GM12878 (cell line): ENCODE results near the gene PHKB. TPM values are rescaled to one million over a fixed set of nuclear protein-coding genes. Genes with fewer than 3 reads are reported as not detected.

Source experiments
- EZH2 ChIP-seq: IDR thresholded peaks from 2 replicates; pipeline ENCODE4 v1.6.1; 2012; ENCODE audit warnings: low read depth, mild to moderate bottlenecking, control low read depth, inconsistent platforms, low read length, borderline replicate concordance; ENCODE audit not compliant: control insufficient read depth
- HDGF ChIP-seq: fragments of 450-650 bp; IDR thresholded peaks from 2 replicates; pipeline ENCODE4 v1.6.1; 2016; ENCODE audit warnings: antibody characterized with exemption
- KLF5 ChIP-seq: fragments of 450-650 bp; IDR thresholded peaks from 2 replicates; pipeline ENCODE4 v1.6.1; 2014; ENCODE audit warnings: mild to moderate bottlenecking; ENCODE audit not compliant: partially characterized antibody
- LARP7 ChIP-seq: fragments of 450-650 bp; IDR thresholded peaks from 2 replicates; pipeline ENCODE4 v1.6.1; 2017; ENCODE audit warnings: mild to moderate bottlenecking
- NR2F1 ChIP-seq: fragments of 450-650 bp; conservative IDR thresholded peaks from 2 replicates; pipeline ENCODE4 v1.6.1; 2017; ENCODE audit warnings: mild to moderate bottlenecking
- PML ChIP-seq: IDR thresholded peaks from 2 replicates; pipeline ENCODE4 v1.6.1; 2012; ENCODE audit warnings: low read length, inconsistent platforms
- SMC3 ChIP-seq: IDR thresholded peaks from 2 replicates; pipeline ENCODE4 v1.6.1; 2011; ENCODE audit warnings: low read length, improper control_type of control experiment, borderline replicate concordance
- SRF ChIP-seq, 2 experiments: IDR thresholded peaks; 2 replicates each; pipeline ENCODE4 v1.6.1; 2011; ENCODE audit warnings: low read depth in 2 of 2, low read length in 2 of 2, mild to moderate bottlenecking in 1 of 2, moderate library complexity in 1 of 2
- TBL1XR1 ChIP-seq: IDR thresholded peaks from 2 replicates; pipeline ENCODE4 v1.6.1; 2012; ENCODE audit warnings: low read depth, low read length, improper control_type of control experiment
- TCF7 ChIP-seq: IDR thresholded peaks from 2 replicates; pipeline ENCODE4 v1.6.1; 2014; ENCODE audit warnings: antibody characterized with exemption, borderline replicate concordance
- YBX1 ChIP-seq: fragments of 450-650 bp; IDR thresholded peaks from 2 replicates; pipeline ENCODE4 v1.6.1; 2016; ENCODE audit warnings: antibody characterized with exemption
- polyA plus RNA-seq, 11 experiments: library from polyadenylated mRNA; depleted of rRNA in 4 of 11; unstranded in 6 of 11; stranded (reverse) in 5 of 11; fragments of >200 nt; fragmentation: Nextera tagmentation in 4 of 11; fragmentation: Illumina TruSeq in 1 of 11; extraction: Ambion mirVana in 4 of 11; extraction: Trizol in 1 of 11; gene quantifications; 1 replicate in 1 of 11; 2 replicates in 10 of 11; pipeline versions ENCODE4 v1.2.1 to v1.2.3, GENCODE V29; 2011 to 2016; ENCODE audit warnings: inconsistent platforms in 2 of 11, missing spikeins in 2 of 11, low read depth in 1 of 11
- total RNA-seq, 4 experiments: library from RNA; depleted of rRNA in 3 of 4; stranded (reverse); fragments of >200 nt in 3 of 4; fragmentation: Illumina TruSeq in 1 of 4; extraction: Trizol in 1 of 4; gene quantifications; 2 replicates each; pipeline versions ENCODE4 v1.2.1 to v1.2.3, GENCODE V29; 2013 to 2021
- TF ChIP-seq, protein P1 (sequence below): IDR thresholded peaks from 2 replicates; pipeline ENCODE4 v1.6.1; 2012; ENCODE audit warnings: low read length, inconsistent platforms
- TF ChIP-seq, protein P2 (sequence below): fragments of 450-650 bp; IDR thresholded peaks from 2 replicates; pipeline ENCODE4 v1.6.1; 2017; ENCODE audit warnings: mild to moderate bottlenecking, low read depth, inconsistent platforms; ENCODE audit not compliant: poor library complexity, severe bottlenecking
- TF ChIP-seq, protein P3 (sequence below): IDR thresholded peaks from 2 replicates; pipeline ENCODE4 v1.6.1; 2012; ENCODE audit warnings: improper control_type of control experiment, low read depth, low read length; ENCODE audit not compliant: insufficient replicate concordance
- TF ChIP-seq, protein P4 (sequence below): IDR thresholded peaks from 2 replicates; pipeline ENCODE4 v1.6.1; 2012; ENCODE audit warnings: low read depth, low read length, improper control_type of control experiment
- TF ChIP-seq, protein P5 (sequence below): IDR thresholded peaks from 2 replicates; pipeline ENCODE4 v1.6.1; 2011; ENCODE audit warnings: borderline replicate concordance, low read depth, mild to moderate bottlenecking, moderate library complexity, mixed read lengths, low read length; ENCODE audit not compliant: insufficient read depth; ENCODE audit errors: extremely low read length

PHKB gene
- total and polyA plus RNA-seq, 10 of the 15 experiments (the other 5 are each of a cell fraction or from before 2014, with no cell fraction given) = 14.2 to 65.6 (median 37.0) TPM

DNA sequence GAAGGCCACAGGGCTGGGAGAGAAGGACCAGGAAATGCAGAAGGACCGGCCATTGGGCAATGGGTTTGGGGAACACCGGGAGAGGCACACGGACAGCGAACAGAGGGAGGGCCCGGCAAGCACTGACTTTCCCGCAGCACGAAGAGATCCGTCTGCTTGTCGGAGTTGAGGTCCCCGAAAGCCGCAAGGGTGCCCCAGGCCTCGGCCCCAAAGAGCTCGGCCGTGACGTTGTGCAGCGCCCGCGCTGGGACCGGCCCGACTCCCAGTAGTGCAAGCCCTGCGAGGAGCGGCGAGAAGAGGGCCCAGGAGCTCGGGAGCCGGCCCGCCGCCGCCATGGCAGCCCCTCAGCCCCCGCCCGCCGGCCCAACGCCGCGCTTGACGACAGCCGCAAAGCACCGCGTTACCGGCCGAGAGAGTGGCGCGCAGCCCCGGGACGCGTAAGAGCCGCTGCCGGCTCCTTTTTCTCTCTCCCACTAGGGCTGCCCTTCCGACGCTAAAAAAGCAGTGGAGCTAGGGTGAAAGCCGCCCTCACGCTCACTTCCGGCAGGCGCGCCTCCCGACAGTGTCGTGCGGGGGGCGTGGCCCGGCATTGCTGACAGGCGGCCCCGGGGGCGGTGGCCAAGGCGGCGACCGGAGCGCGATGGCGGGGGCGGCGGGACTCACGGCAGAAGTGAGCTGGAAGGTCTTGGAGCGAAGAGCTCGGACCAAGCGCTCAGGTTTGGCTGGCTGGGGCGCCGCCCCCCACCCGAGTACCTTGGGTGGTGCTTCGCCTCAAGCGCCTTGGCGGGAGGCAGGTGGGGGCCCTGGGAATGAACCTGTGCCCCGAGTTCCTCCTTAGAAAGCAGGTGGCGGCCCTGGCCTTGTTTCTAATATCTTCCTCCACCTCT is at the start of gene PHKB, which contains the start of gene ITFG1 (continued):
- TF ChIP-seq, protein P1, sequence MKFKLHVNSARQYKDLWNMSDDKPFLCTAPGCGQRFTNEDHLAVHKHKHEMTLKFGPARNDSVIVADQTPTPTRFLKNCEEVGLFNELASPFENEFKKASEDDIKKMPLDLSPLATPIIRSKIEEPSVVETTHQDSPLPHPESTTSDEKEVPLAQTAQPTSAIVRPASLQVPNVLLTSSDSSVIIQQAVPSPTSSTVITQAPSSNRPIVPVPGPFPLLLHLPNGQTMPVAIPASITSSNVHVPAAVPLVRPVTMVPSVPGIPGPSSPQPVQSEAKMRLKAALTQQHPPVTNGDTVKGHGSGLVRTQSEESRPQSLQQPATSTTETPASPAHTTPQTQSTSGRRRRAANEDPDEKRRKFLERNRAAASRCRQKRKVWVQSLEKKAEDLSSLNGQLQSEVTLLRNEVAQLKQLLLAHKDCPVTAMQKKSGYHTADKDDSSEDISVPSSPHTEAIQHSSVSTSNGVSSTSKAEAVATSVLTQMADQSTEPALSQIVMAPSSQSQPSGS = no peak
- TF ChIP-seq SRF (IDR thresholded peaks at IDR 0.05; ENCODE audit: low read depth in 2 of 2, low read length in 2 of 2) = no peak
- TF ChIP-seq EZH2 = no peak
- peak; percentile 46 for TF ChIP-seq PML
- TF ChIP-seq NR2F1 = peak; percentile 4; the same call in 1 of the 2 replicates
- TF ChIP-seq SMC3 = 0 out of 2 replicates have a peak, but pooled peaks have one; percentile 19
- TF ChIP-seq, protein P2, sequence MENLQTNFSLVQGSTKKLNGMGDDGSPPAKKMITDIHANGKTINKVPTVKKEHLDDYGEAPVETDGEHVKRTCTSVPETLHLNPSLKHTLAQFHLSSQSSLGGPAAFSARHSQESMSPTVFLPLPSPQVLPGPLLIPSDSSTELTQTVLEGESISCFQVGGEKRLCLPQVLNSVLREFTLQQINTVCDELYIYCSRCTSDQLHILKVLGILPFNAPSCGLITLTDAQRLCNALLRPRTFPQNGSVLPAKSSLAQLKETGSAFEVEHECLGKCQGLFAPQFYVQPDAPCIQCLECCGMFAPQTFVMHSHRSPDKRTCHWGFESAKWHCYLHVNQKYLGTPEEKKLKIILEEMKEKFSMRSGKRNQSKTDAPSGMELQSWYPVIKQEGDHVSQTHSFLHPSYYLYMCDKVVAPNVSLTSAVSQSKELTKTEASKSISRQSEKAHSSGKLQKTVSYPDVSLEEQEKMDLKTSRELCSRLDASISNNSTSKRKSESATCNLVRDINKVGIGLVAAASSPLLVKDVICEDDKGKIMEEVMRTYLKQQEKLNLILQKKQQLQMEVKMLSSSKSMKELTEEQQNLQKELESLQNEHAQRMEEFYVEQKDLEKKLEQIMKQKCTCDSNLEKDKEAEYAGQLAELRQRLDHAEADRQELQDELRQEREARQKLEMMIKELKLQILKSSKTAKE = no peak
- TF ChIP-seq, protein P3, sequence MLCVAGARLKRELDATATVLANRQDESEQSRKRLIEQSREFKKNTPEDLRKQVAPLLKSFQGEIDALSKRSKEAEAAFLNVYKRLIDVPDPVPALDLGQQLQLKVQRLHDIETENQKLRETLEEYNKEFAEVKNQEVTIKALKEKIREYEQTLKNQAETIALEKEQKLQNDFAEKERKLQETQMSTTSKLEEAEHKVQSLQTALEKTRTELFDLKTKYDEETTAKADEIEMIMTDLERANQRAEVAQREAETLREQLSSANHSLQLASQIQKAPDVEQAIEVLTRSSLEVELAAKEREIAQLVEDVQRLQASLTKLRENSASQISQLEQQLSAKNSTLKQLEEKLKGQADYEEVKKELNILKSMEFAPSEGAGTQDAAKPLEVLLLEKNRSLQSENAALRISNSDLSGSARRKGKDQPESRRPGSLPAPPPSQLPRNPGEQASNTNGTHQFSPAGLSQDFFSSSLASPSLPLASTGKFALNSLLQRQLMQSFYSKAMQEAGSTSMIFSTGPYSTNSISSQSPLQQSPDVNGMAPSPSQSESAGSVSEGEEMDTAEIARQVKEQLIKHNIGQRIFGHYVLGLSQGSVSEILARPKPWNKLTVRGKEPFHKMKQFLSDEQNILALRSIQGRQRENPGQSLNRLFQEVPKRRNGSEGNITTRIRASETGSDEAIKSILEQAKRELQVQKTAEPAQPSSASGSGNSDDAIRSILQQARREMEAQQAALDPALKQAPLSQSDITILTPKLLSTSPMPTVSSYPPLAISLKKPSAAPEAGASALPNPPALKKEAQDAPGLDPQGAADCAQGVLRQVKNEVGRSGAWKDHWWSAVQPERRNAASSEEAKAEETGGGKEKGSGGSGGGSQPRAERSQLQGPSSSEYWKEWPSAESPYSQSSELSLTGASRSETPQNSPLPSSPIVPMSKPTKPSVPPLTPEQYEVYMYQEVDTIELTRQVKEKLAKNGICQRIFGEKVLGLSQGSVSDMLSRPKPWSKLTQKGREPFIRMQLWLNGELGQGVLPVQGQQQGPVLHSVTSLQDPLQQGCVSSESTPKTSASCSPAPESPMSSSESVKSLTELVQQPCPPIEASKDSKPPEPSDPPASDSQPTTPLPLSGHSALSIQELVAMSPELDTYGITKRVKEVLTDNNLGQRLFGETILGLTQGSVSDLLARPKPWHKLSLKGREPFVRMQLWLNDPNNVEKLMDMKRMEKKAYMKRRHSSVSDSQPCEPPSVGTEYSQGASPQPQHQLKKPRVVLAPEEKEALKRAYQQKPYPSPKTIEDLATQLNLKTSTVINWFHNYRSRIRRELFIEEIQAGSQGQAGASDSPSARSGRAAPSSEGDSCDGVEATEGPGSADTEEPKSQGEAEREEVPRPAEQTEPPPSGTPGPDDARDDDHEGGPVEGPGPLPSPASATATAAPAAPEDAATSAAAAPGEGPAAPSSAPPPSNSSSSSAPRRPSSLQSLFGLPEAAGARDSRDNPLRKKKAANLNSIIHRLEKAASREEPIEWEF = no peak
- TF ChIP-seq, protein P4, sequence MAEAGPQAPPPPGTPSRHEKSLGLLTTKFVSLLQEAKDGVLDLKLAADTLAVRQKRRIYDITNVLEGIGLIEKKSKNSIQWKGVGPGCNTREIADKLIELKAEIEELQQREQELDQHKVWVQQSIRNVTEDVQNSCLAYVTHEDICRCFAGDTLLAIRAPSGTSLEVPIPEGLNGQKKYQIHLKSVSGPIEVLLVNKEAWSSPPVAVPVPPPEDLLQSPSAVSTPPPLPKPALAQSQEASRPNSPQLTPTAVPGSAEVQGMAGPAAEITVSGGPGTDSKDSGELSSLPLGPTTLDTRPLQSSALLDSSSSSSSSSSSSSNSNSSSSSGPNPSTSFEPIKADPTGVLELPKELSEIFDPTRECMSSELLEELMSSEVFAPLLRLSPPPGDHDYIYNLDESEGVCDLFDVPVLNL = no peak
- no peak for TF ChIP-seq HDGF
- TF ChIP-seq, protein P5, sequence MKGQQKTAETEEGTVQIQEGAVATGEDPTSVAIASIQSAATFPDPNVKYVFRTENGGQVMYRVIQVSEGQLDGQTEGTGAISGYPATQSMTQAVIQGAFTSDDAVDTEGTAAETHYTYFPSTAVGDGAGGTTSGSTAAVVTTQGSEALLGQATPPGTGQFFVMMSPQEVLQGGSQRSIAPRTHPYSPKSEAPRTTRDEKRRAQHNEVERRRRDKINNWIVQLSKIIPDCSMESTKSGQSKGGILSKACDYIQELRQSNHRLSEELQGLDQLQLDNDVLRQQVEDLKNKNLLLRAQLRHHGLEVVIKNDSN = no peak
- no peak for TF ChIP-seq TBL1XR1
- no peak for TF ChIP-seq YBX1
- TF ChIP-seq KLF5 = peak; percentile 45
- TF ChIP-seq TCF7 = no peak
- peak; percentile 65; the same call in 1 of the 2 replicates for TF ChIP-seq LARP7
